NK-92 (cell line): ENCODE results near the gene MRPS22.
A peak's percentile ranks its signal among the peaks of the same experiment; 100 is the strongest.
"Not testable (repeated sequence)": the region's sequence is repeated elsewhere in the genome, so short reads cannot be mapped to it uniquely, and the experiment has no call there.

Experiments used
- DNase-seq: peaks from one replicate; lab custom pipeline; 2025; ENCODE audit not compliant: unreplicated experiment; lab: John Stamatoyannopoulos, UW

MRPS22 gene

GRCh38 chr3:139389552-139390368, 45.9 kb downstream of the MRPS22 start, which contains the start of gene COPB2:
Gene COPB2 (minus strand): TSS chr3:139389647. CDS start chr3:139389550, 97 bp downstream.
- DNase-seq, result peak; percentile 87

- DNase-seq, result no peak
Observed at GRCh38 chr3:139394116-139394515, 50.3 kb downstream of the MRPS22 start.

- no peak for DNase-seq
Observed at GRCh38 chr3:139396707-139397106, 52.9 kb downstream of the MRPS22 start.

GRCh38 chr3:139401155-139401554, 57.3 kb downstream of the MRPS22 start:
- DNase-seq, result not testable (repeated sequence)
